HG02840 (cell line): Measurements from ENCODE around the gene TRUB1.

Experiments used
- ATAC-seq: cut with Tn5 transposase; IDR thresholded peaks from one replicate; pipeline ENCODE4 v1.9.1; 2021; ENCODE audit warnings: mild to moderate bottlenecking, moderate library complexity, moderate number of reproducible peaks; ENCODE audit not compliant: unreplicated experiment, low FRiP score

The TRUB1 gene

GRCh38 chr10:115026056-115026745, 88.2 kb downstream of the TRUB1 start:
- ATAC-seq, result no peak

- no peak for ATAC-seq
These were observed 88.7 kb downstream of the TRUB1 start for GRCh38 chr10:115026746-115027140.
